ENCODE measurements around the gene AGO1.

Gene AGO1

GRCh38 chr1:35838693-35839245, 44.2 kb upstream of the AGO1 start:
- no peak overlapping the region for H3K4me3 ChIP-seq (ENCODE audit: severe bottlenecking)
- no peak for DNase-seq (ENCODE audit: low spot score)
- H3K9me3 ChIP-seq (ENCODE audit: severe bottlenecking) = no peaks in the 10 kb centered on the region
- TF ChIP-seq CTCF (IDR thresholded peaks at IDR 0.05; ENCODE audit: poor library complexity, severe bottlenecking) = no peak
- no peak overlapping the region for H3K27ac ChIP-seq (ENCODE audit: poor library complexity, severe bottlenecking)
- H3K27me3 ChIP-seq (ENCODE audit: insufficient read depth, poor library complexity, severe bottlenecking) = no peaks in the 10 kb centered on the region
- no peak for ATAC-seq (ENCODE audit: low read depth)
- peaks cover 31% of the 10 kb centered on the region for H3K36me3 ChIP-seq (ENCODE audit: low read depth)
- no peaks in the 10 kb centered on the region for H3K4me1 ChIP-seq (ENCODE audit: insufficient read depth, poor library complexity, severe bottlenecking)

GRCh38 chr1:35844826-35845225, 38.2 kb upstream of the AGO1 start:
- Histone ChIP-seq H3K9me3 (ENCODE audit: severe bottlenecking) (no peaks in the 10 kb centered on the region), H3K36me3 (ENCODE audit: low read depth) (peaks cover 10% of the 10 kb centered on the region), H3K4me1 (ENCODE audit: insufficient read depth, poor library complexity, severe bottlenecking) (no peaks in the 10 kb centered on the region), H3K4me3 (ENCODE audit: severe bottlenecking) (no peak overlapping the region), H3K27me3 (ENCODE audit: insufficient read depth, poor library complexity, severe bottlenecking) (no peaks in the 10 kb centered on the region), H3K27ac (ENCODE audit: poor library complexity, severe bottlenecking) (no peak overlapping the region)
- no peak for DNase-seq (ENCODE audit: low spot score)
- no peak for TF ChIP-seq CTCF (IDR thresholded peaks at IDR 0.05; ENCODE audit: poor library complexity, severe bottlenecking)
- no peak for ATAC-seq (ENCODE audit: low read depth)

- Histone ChIP-seq H3K4me3 (ENCODE audit: severe bottlenecking) (no peak overlapping the region), H3K36me3 (ENCODE audit: low read depth) (peaks cover 16% of the 10 kb centered on the region), H3K27ac (ENCODE audit: poor library complexity, severe bottlenecking) (no peak overlapping the region), H3K4me1 (ENCODE audit: insufficient read depth, poor library complexity, severe bottlenecking) (no peaks in the 10 kb centered on the region), H3K9me3 (ENCODE audit: severe bottlenecking) (no peaks in the 10 kb centered on the region), H3K27me3 (ENCODE audit: insufficient read depth, poor library complexity, severe bottlenecking) (no peaks in the 10 kb centered on the region)
- DNase-seq (ENCODE audit: low spot score) = no peak
- no peak for TF ChIP-seq CTCF (IDR thresholded peaks at IDR 0.05; ENCODE audit: poor library complexity, severe bottlenecking)
- ATAC-seq (ENCODE audit: low read depth) = no peak
Measured at GRCh38 chr1:35845766-35846165, 37.2 kb upstream of the AGO1 start.

GRCh38 chr1:35847935-35848565, 35.0 kb upstream of the AGO1 start:
- ATAC-seq (ENCODE audit: low read depth) (no peak), DNase-seq (ENCODE audit: low spot score) (no peak)
- no peaks in the 10 kb centered on the region for H3K9me3 ChIP-seq (ENCODE audit: severe bottlenecking)
- H3K4me1 ChIP-seq (ENCODE audit: insufficient read depth, poor library complexity, severe bottlenecking) = no peaks in the 10 kb centered on the region
- H3K27me3 ChIP-seq (ENCODE audit: insufficient read depth, poor library complexity, severe bottlenecking) = no peaks in the 10 kb centered on the region
- H3K27ac ChIP-seq (ENCODE audit: poor library complexity, severe bottlenecking) = no peak overlapping the region
- peaks cover 10% of the 10 kb centered on the region for H3K36me3 ChIP-seq (ENCODE audit: low read depth)
- no peak for TF ChIP-seq CTCF (IDR thresholded peaks at IDR 0.05; ENCODE audit: poor library complexity, severe bottlenecking)
- H3K4me3 ChIP-seq (ENCODE audit: severe bottlenecking) = no peak overlapping the region

GRCh38 chr1:35850051-35850450, 33.0 kb upstream of the AGO1 start:
- no peak overlapping the region for H3K4me3 ChIP-seq (ENCODE audit: severe bottlenecking)
- peaks cover 28% of the 10 kb centered on the region for H3K36me3 ChIP-seq (ENCODE audit: low read depth)
- no peak for ATAC-seq (ENCODE audit: low read depth)
- H3K27ac ChIP-seq (ENCODE audit: poor library complexity, severe bottlenecking) = no peak overlapping the region
- no peaks in the 10 kb centered on the region for H3K4me1 ChIP-seq (ENCODE audit: insufficient read depth, poor library complexity, severe bottlenecking)
- TF ChIP-seq CTCF (IDR thresholded peaks at IDR 0.05; ENCODE audit: poor library complexity, severe bottlenecking) = no peak
- H3K9me3 ChIP-seq (ENCODE audit: severe bottlenecking) = no peaks in the 10 kb centered on the region
- H3K27me3 ChIP-seq (ENCODE audit: insufficient read depth, poor library complexity, severe bottlenecking) = no peaks in the 10 kb centered on the region
- no peak for DNase-seq (ENCODE audit: low spot score)
